Superior temporal gyrus (tissue), 1 donor: Measurements from ENCODE around the gene OST4.

Experiments
- DNase-seq: peaks from one replicate; pipeline ENCODE4 v3.0.0-alpha.2; 2016; ENCODE audit errors: extremely low spot score

Gene OST4

DNA sequence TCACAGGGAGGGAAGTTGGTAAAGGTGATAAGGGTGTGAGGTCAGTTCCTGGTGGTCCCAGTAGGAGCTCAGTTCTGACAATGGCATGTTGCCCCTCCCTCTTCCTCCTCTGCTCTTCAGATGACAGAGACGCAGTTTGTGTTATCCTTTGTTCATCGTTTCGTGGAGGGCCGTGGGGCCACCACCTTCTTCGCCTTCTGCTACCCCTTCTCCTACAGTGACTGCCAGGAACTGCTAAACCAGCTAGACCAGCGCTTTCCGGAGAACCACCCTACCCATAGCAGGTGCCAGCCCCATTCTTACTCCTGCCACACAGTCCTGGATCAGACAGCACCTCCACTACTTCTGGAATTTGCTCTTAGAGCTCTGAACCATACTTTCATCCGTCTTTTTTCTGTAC lies 17.7 kb downstream of the OST4 start:
- DNase-seq, result no peak

DNA sequence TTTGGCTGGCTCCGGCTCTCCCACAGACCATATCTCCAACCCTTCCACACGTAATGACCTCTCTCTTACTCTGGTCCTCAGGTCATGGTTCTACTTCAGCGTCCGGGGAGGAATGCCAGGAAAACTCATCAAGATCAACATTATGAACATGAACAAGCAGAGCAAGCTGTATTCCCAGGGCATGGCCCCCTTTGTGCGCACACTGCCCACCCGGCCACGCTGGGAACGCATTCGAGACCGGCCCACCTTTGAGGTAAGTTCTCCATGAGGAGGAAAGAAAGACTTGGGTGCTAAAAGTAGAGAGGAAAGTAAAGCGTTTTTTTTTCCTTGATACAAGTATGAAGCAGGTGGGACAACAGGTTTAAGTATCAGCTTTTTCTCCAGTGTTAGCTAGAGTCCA lies 18.1 kb downstream of the OST4 start:
- no peak for DNase-seq

DNA sequence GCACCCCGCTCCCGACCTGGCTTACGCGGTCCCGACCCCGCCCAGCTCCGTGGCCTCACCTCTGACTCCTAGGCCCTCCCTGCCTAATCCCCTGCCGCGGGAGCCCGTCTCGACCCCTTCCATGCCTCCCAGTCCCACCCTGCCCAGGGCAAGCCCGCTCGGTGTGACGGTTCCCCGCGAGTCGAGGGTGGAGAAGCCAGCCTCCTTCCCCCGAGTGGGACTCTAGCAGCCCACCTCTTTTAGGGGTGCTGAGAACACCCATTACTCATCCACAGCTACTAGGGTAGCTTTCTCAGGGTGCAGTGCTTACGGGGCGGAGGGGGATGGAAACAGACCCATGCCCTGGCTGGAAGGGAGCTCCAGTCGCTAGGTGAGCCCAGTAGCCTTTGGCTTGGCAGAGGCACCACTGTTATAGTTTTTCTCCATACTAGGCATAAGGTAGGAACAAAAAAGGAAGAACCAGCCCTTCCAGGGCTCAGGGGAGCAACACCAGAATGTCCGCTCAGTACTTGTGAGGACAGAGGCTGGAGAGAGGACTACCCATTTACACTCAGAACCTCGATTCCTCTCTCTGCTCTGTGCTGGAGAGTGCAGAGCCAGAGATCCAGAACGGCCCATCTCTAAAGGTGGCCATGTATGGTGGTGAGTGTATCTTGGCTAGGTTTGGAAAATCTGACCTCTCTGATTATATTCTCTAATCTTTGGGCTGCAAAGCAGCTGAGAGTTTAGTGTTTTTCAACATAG lies 19.4 kb downstream of the OST4 start:
- peak; percentile 9 for DNase-seq

DNA sequence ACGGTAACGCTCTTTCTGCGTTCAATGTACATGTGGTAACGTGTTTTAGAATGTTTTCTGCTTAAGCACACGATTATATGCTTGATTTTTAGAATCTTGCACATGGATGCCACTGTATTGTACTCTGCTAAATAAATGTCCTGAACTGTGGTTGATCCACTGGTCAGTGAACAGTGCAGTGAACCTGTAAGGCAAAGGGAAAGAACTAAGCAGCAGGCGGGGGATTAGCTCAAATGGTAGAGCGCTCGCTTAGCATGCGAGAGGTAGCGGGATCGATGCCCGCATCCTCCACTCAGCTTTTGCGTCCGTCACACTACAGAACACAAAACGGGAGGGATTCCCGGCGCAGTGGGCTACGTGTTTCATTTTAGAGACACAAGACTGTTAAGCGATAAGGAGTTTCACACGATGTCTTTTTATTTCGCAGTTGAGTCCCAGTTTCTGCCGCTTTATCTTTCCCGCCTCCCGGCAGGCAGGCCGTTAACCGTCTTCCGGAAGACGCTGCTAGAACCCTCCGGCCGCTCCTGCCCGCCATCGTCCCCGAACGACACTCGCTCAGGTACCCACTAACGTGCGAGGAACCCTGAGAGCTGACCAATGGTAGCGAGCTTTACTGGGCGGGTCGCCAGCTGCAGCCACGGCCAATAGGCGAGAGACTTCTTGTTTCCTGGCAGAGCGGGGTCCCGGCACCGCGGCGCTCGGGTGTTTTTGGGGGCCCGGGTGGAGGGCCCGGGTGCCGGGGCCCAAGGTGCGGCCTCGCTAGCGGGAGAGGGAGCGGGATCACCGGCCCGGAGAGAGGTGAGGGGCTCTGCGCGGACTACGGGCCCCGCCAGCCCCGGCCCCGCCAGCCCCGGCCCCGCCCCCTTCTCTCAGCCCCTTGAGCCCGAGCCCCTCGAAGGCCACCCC lies 20.2 kb downstream of the OST4 start, which contains the start of gene AGBL5:
Gene AGBL5, plus strand, starts transcription at position 673 of the 906 bp plus-strand sequence. CDS start 1,291 bp downstream, outside the sequence.
- DNase-seq, result peak; percentile 97

DNA sequence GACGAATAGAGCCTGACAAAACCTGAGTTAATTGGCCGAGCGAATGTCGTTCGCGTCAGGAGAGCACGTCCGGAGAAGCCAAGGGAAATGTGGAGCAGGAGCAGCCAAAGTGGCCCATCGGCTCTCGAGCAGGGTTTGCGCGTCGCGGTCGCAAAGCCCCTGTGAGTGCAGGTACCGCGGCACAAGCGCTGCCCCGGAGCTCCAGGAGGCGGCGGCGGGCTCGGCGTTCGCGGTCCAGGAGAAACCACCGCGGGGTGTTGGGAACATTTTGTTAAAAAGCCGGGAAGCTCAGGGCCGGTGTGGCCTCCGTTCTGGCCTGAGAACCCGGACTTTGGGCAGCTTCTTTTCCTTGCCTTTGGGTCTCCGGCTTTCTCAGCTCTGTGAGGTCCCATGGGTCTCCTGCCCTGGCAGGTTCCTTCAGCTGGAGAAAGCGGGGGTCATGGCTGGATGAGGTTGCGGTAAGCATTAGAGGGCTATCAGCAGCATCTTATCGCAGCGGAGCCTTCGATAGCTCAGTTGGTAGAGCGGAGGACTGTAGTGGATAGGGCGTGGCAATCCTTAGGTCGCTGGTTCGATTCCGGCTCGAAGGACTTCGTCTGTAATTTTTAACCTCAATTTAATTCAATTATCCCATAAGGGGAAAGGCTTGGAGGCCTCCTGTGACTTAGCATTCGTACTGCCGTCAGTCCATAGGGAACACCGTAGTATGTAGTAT lies 21.0 kb downstream of the OST4 start:
- peak; percentile 99 for DNase-seq

DNA sequence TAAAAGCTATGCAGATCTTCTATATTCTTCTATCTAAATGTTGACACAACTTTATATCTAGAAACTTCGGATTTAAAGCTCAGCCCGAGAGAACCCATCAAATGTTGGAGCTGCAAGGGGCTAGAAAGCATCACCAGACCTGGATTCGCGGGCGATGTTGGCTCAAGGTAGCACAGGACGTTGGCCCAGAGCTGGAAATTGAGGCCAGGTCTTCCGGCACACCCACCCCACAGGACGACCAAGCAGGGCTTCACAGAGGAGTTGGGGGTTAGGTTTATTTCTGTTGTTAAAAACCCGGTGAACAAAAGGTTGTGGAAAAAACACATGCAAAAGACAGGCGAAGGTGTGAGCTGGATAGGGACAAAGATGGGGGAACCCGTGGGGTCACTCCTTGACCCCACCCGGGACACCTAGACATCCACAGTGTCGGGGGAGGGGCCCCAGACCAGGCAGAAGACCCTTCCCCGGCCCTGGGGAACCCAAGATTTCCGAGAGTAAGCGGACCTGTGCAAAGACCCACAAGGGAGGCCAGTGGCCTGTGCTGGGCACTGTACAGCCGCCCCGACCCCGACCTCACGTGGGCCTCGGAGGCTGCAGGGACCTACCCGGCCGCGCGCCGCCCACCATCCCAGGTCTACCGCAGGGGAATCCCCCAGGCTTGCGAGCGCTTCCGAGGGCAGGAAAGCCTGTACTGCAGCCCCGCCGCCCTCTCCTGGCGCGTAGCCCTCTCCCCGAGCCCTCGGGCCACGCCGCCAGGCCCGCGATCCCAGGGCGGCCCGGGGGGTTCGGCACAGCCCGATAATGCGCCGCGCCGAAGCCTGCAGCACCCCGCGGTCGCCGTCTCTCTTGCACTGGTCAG lies 21.8 kb downstream of the OST4 start:
- no peak for DNase-seq

DNA sequence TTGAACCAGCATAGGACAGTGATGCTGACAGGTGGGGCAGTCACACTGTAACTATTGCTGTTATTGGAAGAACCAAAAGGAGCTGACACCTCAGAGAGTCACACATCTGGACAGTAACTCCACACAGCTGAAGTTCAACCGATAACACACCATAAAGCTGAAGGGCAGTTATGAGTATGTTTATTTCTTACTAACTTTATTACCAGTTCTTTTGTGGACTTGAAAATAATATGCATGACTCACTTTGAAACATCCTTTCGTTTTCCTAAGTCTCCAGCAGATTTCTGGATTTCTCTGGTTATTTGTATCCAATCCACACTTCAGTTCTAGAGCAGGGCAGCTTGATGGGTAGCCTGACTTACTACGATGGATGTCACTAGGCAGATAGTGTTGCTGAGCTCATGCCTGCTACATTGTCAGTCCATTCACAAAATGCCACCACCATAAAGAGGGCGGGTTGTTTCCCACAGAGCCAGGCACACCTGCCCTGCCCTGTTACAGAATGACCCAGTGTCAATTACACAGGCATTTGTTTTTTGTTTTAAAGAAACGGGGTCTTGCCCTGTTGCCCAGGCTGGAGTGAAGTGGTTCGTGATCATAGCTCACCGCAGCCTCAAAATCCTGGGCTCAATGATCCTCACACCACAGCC lies 28.3 kb downstream of the OST4 start:
- no peak for DNase-seq

DNA sequence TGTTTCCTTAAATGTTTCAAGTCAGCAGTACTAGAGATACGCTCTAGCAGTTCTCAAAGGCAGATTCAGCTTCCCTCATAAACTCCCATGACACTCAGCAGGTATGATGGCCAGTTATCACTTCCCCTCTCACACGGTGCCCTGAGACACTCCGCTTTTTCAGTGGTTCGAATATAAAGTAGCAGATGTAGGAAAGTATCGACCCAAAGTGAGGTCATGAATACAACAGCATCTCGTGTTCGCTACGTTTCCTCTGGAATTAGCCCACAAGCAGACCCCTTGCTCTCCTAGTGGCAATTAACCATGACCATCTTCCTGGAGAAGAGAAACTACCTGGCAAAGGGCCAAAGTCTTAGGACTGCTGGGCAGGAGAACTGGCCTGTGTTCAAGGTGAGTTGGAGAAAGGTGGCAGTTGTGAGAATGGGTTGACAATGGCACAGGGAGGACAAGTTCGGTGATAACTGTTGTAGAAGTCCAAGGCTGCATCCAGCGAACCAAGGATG lies 29.2 kb downstream of the OST4 start:
- no peak for DNase-seq

DNA sequence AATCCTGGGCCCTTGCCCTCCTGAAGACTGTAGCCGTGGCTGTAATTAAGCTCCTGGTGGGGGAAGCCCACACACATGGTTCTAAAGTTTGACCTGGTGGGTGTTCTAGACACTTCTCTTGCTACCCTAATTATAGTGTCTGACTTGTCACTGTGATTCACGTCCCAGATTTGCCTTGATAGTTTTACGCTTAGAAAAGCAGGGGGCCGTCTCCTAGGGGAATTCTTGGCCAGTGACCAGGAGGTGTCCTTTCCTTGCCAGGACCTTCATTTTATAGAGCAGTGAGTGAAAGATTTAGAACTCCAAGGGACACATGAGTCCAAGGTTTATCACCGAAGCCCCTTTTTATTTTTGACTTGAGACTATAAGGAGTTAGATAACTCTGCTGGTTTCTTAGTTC lies 29.7 kb downstream of the OST4 start:
- DNase-seq, result peak; percentile 15

DNA sequence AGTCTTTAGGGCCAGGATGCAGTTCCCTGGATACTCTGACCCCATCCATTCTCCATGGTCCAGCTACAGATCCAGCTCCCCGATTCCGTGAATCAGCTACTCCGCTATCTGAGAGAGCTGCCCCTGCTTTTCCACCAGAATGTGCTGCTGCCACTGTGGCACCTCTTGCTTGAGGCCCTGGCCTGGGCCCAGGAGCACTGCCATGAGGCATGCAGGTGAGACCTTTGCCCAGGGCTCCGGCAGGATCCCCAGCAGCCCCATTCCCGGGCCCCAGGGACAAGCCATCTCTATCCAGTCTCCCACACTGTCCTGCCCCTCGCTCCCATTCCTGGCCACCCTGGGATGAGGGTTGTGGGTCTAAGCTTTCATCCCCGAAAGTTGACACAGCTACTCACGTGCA lies 31.2 kb downstream of the OST4 start:
- no peak for DNase-seq

DNA sequence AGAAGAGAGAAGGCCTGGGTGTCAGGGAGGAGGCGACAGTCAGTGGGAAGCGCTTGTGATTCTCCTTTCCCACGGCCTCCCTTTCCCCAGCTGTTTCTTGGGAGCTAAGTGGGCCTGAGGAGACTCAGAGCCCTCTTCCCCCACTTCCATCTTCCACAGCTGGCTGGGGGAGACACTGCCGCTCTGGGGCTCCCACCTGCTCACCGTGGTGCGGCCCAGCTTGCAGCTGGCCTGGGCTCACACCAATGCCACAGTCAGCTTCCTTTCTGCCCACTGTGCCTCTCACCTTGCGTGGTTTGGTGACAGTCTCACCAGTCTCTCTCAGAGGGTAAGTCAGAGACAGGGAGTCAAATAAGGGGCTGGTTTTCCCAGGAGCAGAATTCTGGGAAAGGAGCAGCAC lies 31.6 kb downstream of the OST4 start:
- no peak for DNase-seq

DNA sequence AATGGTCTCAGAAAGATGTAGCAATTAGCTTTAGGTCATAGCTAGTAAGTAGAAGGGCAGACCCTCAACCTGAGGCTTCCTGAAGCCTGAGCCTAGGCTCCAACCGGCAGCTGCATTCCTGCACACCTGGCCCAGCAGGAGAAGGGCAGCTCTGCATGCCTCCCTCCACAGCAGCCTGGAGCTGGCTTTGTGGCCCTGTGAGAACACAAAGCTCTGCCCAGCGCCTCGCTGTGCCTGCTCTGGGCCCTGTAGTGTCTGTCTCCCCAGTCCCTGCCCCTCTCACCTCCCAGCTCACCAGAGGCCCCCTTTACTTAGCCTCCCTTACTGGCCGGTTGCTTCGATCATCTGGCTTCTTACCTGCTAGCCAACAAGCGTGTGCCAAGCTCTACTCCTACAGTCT lies 32.0 kb downstream of the OST4 start:
- DNase-seq, result no peak

DNA sequence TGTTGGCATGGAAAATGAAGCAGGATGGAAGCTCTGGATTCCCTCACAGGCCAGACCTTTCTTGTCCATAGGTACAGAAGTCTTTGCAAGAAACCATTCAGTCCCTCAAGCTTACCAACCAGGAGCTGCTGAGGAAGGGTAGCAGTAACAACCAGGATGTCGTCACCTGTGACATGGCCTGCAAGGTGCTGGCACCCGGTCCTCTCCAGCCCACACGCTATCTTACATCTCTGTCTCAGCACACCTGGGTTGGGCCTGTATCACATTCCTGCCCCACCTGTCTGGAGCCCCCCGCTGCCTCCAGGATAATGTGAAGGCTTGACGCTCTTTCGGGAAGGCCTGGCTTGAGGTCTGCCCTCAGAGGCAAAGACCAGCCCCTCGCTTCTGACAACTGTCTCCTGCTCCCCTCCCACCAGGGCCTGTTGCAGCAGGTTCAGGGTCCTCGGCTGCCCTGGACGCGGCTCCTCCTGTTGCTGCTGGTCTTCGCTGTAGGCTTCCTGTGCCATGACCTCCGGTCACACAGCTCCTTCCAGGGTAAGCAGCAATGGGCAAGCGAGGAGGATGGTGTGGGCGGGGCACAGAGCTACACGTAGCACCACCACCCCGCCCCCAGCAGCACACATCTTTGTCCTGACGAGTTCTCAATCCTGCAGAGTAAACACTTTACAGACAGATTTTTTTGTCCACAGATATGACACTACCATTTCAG lies 32.7 kb downstream of the OST4 start:
- DNase-seq, result no peak

DNA sequence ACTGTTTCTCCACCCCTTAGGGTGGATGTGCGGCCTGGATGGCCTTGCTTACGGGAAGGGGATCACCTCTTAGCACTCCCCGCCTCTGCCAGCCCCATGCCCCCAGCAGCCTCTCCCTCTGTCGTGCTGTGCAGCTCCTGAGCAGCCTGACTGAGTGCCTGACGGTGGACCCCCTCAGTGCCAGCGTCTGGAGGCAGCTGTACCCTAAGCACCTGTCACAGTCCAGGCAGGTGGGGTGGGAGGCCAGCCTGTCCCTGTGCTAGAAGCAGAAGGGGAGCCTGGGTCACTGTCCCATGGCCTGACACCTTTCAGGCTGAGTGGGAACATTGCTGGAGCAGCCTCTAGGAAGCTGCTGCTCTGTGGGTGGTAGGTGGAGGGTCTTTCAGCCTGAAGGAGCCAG lies 33.4 kb downstream of the OST4 start:
- DNase-seq, result no peak

DNA sequence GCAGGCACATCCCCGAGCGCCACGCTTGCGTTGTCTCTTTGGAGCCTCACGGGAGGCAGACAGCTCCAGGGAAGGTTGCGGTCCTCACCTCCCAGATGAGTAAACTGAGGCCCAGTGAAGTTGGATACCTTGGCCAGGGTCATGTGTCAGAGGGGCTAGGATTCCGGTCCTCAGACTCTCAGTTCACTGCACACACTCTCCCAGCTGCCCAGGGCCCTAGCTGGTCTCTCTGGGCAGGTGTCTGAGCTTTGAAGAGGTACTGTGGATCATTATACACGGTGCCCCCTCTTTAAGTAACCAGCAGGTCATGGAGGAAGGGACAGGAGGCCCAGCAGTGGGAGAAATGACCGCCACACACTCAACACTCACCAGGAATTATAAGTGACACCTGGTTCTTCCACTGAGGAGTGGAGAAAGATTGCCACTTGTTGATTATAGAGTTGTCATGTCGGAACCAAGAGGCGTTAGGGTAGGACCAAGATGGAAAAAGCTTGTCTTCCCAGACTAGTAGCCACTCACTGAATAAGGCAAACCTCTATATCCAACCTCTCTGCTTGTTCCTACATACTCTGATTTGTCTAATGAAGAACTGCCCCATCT lies 38.1 kb downstream of the OST4 start:
- no peak for DNase-seq

DNA sequence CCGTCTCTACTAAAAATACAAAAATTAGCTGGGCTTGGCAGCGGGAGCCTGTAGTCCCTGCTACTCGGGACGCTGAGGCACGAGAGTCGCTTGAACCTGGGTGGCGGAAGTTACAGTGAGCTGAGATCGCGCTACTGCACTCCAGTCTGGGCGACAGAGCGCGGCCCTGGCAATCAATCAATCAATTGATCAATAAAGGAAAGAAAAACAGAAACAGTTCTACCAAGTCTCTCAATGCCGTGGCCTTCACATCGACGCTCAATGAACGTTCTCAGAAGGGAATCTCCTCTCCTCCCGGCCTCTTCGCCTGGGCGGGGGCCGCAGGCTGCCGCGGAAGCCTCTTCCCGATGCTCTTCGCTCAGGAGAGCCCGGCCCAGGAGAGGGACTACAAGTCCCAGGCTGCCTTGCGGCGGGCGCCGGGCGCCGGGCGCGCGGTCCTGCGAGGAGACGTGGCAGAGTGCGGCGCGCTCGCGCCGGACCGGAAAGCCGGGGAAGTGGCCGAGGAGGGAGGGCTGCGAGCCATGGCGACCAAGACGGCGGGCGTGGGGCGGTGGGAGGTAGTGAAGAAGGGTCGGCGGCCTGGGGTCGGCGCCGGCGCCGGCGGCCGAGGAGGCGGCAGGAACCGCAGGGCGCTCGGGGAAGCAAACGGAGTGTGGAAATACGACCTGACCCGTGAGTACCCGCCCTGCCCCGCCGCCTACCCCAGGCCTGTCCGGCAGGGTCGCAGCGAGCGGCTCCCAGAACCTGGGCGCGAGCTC lies 38.8 kb downstream of the OST4 start, which contains the start of gene TMEM214:
Gene TMEM214, plus strand, starts transcription at position 471 of the 758 bp plus-strand sequence. Its CDS starts 51 bp downstream, at position 522.
- peak; percentile 85 for DNase-seq

DNA sequence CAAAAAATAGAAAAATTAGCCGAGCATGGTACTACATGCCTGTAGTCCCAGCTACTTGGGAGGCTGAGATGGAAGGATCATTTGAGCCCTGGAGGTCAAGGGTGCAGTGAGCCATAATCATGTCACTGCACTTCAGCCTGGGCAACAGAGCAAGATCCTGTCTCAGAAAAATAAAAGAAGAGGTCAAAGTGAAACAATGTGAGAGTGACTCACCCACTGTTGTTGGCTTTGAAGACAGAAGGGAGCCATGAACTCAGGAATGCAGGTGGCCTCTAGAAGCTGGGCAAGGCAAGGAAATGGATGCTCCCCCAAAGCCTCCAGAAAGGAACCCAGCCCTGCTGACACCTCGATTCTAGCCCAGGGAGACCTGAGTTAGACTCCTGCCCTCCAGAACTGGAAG lies 42.4 kb downstream of the OST4 start:
- DNase-seq, result no peak

DNA sequence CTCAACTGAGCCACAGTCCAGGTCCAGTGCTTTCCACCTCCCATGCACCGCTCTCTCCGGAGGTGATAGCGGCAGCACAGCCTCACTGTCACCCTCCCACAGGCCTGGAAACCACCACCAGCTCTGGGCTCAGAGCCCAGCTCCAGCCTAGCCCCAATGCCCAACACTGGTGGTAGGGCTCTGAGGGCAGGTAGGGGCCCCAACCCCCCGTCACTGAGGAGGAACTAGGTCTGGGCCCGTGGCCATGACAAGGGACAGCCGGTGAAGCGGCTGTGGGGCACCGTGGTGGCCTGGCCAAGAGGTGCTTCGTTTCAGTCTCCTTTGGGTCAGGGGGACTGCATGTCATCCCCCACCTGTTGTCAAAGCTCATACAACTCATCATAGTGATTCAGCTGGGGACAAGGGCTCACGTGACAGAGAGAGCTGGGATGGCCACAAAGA lies 44.2 kb downstream of the OST4 start:
- no peak for DNase-seq
